Measurements from ENCODE around the gene AJAP1. TPM values are rescaled to one million over a fixed set of nuclear protein-coding genes. Genes with fewer than 3 reads are reported as not detected.

AJAP1 gene
- total and polyA plus RNA-seq, 2 donors (not counting 1 experiment from before 2014, with no cell fraction given) = not detected

DNA sequence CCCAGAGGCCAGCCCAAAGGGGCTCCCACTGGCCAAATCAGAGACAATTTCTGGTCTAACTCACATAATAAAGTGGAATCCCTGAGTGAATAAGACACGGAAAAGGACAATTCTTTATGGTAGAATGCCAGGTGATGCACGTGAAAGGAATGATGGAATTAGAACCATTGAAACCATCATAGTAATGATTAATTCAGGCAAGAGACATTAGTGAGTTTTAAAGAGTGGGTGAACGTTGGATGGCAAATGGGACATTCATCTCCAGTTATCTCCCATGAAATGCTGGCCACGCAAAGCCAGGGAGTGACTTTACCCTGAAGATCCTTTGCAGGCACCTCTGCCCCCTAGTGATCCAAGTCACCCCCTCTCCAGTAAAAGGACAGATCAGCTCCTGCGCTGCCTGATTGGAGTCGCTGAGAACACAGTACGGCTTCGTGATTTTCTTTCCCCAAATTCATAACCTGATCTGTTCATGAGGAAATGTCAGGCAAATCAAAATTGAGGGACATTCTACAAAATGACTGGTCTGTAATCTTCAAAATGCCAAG is 87.5 kb downstream of the AJAP1 start:
- ChIA-PET CTCF (no interaction called here), POLR2A (no interaction called here)
- no peaks in the 10 kb centered on the region for H3K36me3 ChIP-seq (replicated peaks in 1 of 2; ENCODE audit: control extremely low read depth in 1 of 2, control insufficient read depth in 1 of 2, extremely low read depth in 1 of 2, insufficient read depth in 2 of 2, low read length in 1 of 2)
- 74% methylated on average over 3 of the region's 8 CpGs for WGBS (ENCODE audit: insufficient coverage)
- TF ChIP-seq CTCF (IDR thresholded peaks at IDR 0.05) = no peak
- TF ChIP-seq EZH2 (IDR thresholded peaks at IDR 0.05; ENCODE audit: borderline replicate concordance, insufficient read depth, low read depth, low read length, poor library complexity, severe bottlenecking) = no peak
- H3K27ac ChIP-seq (ENCODE audit: low read length in 2 of 2) = no peak overlapping the region
- ATAC-seq (ENCODE audit: low read depth) = no peak
- peaks cover 0 to 23% (median 7%) of the 10 kb centered on the region in 3 donors for H3K9me3 ChIP-seq (ENCODE audit: control extremely low read depth in 1 of 3, control insufficient read depth in 2 of 3, insufficient read depth in 1 of 3, low read length in 2 of 3)
- no peaks in the 10 kb centered on the region for H3K4me1 ChIP-seq (ENCODE audit: control insufficient read depth in 2 of 2, insufficient read depth in 2 of 2, low read length in 2 of 2)
- H3K9ac ChIP-seq (ENCODE audit: low read length) = no peak overlapping the region
- no peak overlapping the region for H3K4me3 ChIP-seq (ENCODE audit: control extremely low read depth in 1 of 5, extremely low read depth in 1 of 5, insufficient read depth in 1 of 5, low read depth in 2 of 5, low read length in 4 of 5)
- no peak overlapping the region for H3K27ac Mint-ChIP-seq
- H3K4me2 ChIP-seq (replicated peaks; ENCODE audit: low read depth, low read length, poor library complexity, severe bottlenecking) = no peak overlapping the region
- no peaks in the 10 kb centered on the region for H3K4me1 Mint-ChIP-seq
- no peaks in the 10 kb centered on the region for H3K9me3 Mint-ChIP-seq (ENCODE audit: insufficient read depth)
- no peak overlapping the region for H3K4me3 Mint-ChIP-seq
- H3K27me3 ChIP-seq (replicated peaks in 1 of 4; ENCODE audit: control extremely low read depth in 1 of 4, control insufficient read depth in 3 of 4, insufficient read depth in 4 of 4, low read length in 3 of 4) = peaks cover 0 to 5% (median 0%) of the 10 kb centered on the region in 4 experiments
- H4K20me1 ChIP-seq (ENCODE audit: control insufficient read depth, insufficient read depth, low read length, poor library complexity, severe bottlenecking) = no peaks in the 10 kb centered on the region
- H3K27me3 Mint-ChIP-seq = no peaks in the 10 kb centered on the region
- intact Hi-C loops (cut with micrococcal nuclease) = no loop called here
- no peak overlapping the region for H2AFZ ChIP-seq (ENCODE audit: insufficient read depth, low read depth, low read length, poor library complexity, severe bottlenecking)
- DNase-seq = no peak
- H3K79me2 ChIP-seq (ENCODE audit: control insufficient read depth, insufficient read depth, low read length) = no peaks in the 10 kb centered on the region

DNA sequence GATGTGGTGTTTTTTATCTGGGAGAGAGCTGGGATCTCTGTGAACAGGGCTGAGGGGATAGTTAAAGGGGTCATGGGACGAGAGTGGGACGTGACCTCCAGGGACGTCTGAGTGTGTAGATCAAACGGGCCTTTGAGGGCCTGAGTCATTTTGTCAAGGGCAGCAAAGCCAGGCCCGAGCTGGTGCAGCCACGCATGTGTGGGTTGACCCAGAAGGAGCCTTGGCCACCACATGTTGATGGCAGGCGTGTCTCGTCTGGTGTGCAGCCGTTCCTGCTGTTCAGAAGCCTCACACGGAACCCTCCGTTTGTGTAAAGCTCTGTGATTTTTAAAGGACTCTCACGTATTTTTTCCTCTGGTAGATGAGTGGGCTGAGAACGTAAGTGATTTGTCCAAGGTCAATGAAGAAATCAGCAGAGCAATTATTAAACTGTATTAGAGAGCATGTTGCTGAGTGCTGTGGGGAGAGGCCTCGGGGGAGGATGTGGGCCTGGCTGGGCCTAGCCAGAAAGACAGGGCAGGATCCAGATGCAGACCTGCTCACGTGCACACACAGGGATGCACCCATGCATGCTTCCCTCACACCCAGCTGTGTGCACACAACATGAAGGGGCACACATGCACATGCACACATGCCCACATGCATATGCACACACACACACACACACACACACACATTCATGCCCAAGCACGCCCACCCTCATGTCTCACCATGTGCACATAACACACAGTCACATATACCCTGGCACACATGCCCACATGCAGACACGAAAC is 89.8 kb downstream of the AJAP1 start:
- no peaks in the 10 kb centered on the region for H3K36me3 ChIP-seq (replicated peaks in 1 of 2; ENCODE audit: control extremely low read depth in 1 of 2, control insufficient read depth in 1 of 2, extremely low read depth in 1 of 2, insufficient read depth in 2 of 2, low read length in 1 of 2)
- intact Hi-C loops (cut with micrococcal nuclease) = no loop called here
- H3K27me3 ChIP-seq (replicated peaks in 1 of 4; ENCODE audit: control extremely low read depth in 1 of 4, control insufficient read depth in 3 of 4, insufficient read depth in 4 of 4, low read length in 3 of 4) = no peaks in the 10 kb centered on the region
- WGBS (ENCODE audit: insufficient coverage) = 88% methylated on average over 17 of the region's 17 CpGs
- no peak overlapping the region for H3K4me3 ChIP-seq (ENCODE audit: control extremely low read depth in 1 of 5, extremely low read depth in 1 of 5, insufficient read depth in 1 of 5, low read depth in 2 of 5, low read length in 4 of 5)
- Mint-ChIP-seq H3K27me3 (peaks cover 3% of the 10 kb centered on the region), H3K9me3 (ENCODE audit: insufficient read depth) (no peaks in the 10 kb centered on the region), H3K27ac (no peak overlapping the region), H3K4me3 (no peak overlapping the region), H3K4me1 (no peaks in the 10 kb centered on the region)
- POLR2A ChIA-PET = no interaction called here
- no peaks in the 10 kb centered on the region for H3K4me1 ChIP-seq (ENCODE audit: control insufficient read depth in 2 of 2, insufficient read depth in 2 of 2, low read length in 2 of 2)
- peaks cover 0 to 1% (median 0%) of the 10 kb centered on the region in 3 donors for H3K9me3 ChIP-seq (ENCODE audit: control extremely low read depth in 1 of 3, control insufficient read depth in 2 of 3, insufficient read depth in 1 of 3, low read length in 2 of 3)
- H3K79me2 ChIP-seq (ENCODE audit: control insufficient read depth, insufficient read depth, low read length) = no peaks in the 10 kb centered on the region
- no peak overlapping the region for H3K9ac ChIP-seq (ENCODE audit: low read length)
- CTCF ChIA-PET = no interaction called here
- no peak overlapping the region for H3K27ac ChIP-seq (ENCODE audit: low read length in 2 of 2)
- ATAC-seq (ENCODE audit: low read depth) (no peak), DNase-seq (no peak)
- H4K20me1 ChIP-seq (ENCODE audit: control insufficient read depth, insufficient read depth, low read length, poor library complexity, severe bottlenecking) = no peaks in the 10 kb centered on the region
- no peak overlapping the region for H2AFZ ChIP-seq (ENCODE audit: insufficient read depth, low read depth, low read length, poor library complexity, severe bottlenecking)
- no peak overlapping the region for H3K4me2 ChIP-seq (replicated peaks; ENCODE audit: low read depth, low read length, poor library complexity, severe bottlenecking)
- no peak for TF ChIP-seq EZH2 (IDR thresholded peaks at IDR 0.05; ENCODE audit: borderline replicate concordance, insufficient read depth, low read depth, low read length, poor library complexity, severe bottlenecking)
- TF ChIP-seq CTCF (IDR thresholded peaks at IDR 0.05) = no peak

All from B cell (primary cell).